ENCODE data around the gene CNOT3.
"Not testable (repeated sequence)": the region's sequence is repeated elsewhere in the genome, so short reads cannot be mapped to it uniquely, and the experiment has no call there.

CNOT3 gene

GRCh38 chr19:54172471-54173358 lies 35.2 kb downstream of the CNOT3 start, which contains the start of gene TMC4:
TSS of gene TMC4 (minus strand) at chr19:54173160. CDS start at chr19:54173117, 43 bp downstream.
- no peak for DNase-seq

GRCh38 chr19:54173359-54173699 lies 35.8 kb downstream of the CNOT3 start:
- DNase-seq: no peak

- no peak for DNase-seq
Measured at GRCh38 chr19:54173951-54174834, 36.6 kb downstream of the CNOT3 start.

- DNase-seq: peak; percentile 50
Measured at GRCh38 chr19:54178581-54179261, 41.2 kb downstream of the CNOT3 start.

GRCh38 chr19:54179262-54179852 lies 41.8 kb downstream of the CNOT3 start:
- DNase-seq: no peak

- no peak for DNase-seq
Measured at GRCh38 chr19:54179921-54180461, 42.4 kb downstream of the CNOT3 start.

- no peak for DNase-seq
Measured at GRCh38 chr19:54180691-54181091, 43.1 kb downstream of the CNOT3 start.

- DNase-seq: not testable (repeated sequence)
Measured at GRCh38 chr19:54181894-54182293, 44.3 kb downstream of the CNOT3 start.

- DNase-seq: no peak
Measured at GRCh38 chr19:54183431-54183830, 45.9 kb downstream of the CNOT3 start.

- DNase-seq: no peak
Measured at GRCh38 chr19:54186351-54186750, 48.8 kb downstream of the CNOT3 start.

GRCh38 chr19:54186934-54187381 lies 49.4 kb downstream of the CNOT3 start:
- no peak for DNase-seq

GRCh38 chr19:54188215-54188871 lies 50.8 kb downstream of the CNOT3 start:
- DNase-seq: peak; percentile 79

GRCh38 chr19:54189145-54189734 lies 51.7 kb downstream of the CNOT3 start, which contains the start of gene MBOAT7:
TSS of gene MBOAT7 (minus strand) at chr19:54189580. CDS start at chr19:54188508, 1,072 bp downstream.
- no peak for DNase-seq

- peak; percentile 100 for DNase-seq
Measured at GRCh38 chr19:54189735-54190502, 52.4 kb downstream of the CNOT3 start.

- DNase-seq: peak; percentile 100
Measured at GRCh38 chr19:54190503-54191010, 53.0 kb downstream of the CNOT3 start.

GRCh38 chr19:54191011-54191810 lies 53.6 kb downstream of the CNOT3 start, which contains the start of gene TSEN34:
TSS of gene TSEN34 (plus strand) at chr19:54191308. CDS start at chr19:54191365, 57 bp downstream.
- DNase-seq: peak; percentile 90

- no peak for DNase-seq
Measured at GRCh38 chr19:54191811-54192453, 54.4 kb downstream of the CNOT3 start.

- DNase-seq: no peak
Measured at GRCh38 chr19:54193011-54193410, 55.4 kb downstream of the CNOT3 start.

GRCh38 chr19:54194463-54194862 lies 56.9 kb downstream of the CNOT3 start:
- not testable (repeated sequence) for DNase-seq

Data from stimulated activated CD4-positive, alpha-beta T cell treated with anti-CD3 and anti-CD28 coated beads, Interleukin-15, amount 100 ng/mL, for 24 hours (primary cell).